GM18526 (cell line): Measurements from ENCODE around the gene TRAK1.

Experiments used
- POLR2A ChIP-seq: IDR thresholded peaks from 3 replicates; pipeline ENCODE4 v1.6.1; 2011; ENCODE audit not compliant: insufficient read length; ENCODE audit errors: extremely low read depth

The TRAK1 gene

DNA sequence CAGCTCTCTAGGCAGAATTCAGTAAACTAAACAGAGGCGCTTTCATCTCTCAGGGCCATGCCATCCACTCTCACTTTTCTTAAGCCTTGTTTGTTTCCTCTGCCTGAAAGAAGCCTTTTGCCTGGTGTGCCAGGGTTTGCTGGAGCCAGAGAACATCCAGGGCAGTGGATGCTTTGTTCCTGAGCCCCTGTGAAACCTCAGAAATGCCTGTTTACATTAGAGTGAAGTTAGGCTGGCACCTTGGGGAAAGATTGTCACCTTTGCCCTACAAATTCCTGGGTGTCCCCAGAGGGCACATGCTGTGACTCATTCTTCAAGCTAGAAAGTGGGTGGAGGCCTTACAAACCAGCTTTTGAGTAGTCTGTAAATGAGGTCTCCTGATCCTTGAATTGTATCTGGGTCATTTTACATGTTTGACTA lies 10.7 kb upstream of the TRAK1 start:
- TF ChIP-seq POLR2A: no peak

DNA sequence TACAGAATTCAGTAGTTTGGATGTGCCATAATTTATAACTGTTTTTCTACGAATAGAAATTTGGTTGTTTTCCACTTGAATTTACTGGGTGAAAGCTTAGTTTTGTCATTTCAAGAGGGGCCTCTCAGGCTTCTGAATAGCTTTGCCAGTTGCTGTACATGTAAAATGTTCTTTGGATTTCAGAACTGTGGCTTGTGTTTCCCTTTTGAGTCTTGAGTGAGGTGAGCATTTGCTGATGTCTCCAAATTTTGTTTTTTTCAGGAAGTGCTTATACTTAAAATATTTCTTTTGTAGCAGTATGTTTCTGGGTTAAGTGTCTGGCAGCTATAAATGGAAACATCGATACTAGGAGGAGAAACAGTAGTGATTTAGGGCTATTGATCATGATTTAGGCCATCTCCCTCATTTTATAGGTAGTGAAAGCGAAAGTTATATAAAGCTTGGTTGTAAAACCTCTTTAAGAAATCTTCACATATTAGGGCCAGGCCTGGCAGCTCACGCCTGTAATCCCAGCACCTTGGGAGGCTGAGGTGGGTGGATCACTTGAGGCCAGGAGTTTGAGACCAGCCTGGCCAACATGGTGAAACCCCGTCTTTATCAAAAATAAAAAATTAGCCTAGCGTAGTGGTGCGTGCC lies 9.2 kb upstream of the TRAK1 start:
- no peak for TF ChIP-seq POLR2A

DNA sequence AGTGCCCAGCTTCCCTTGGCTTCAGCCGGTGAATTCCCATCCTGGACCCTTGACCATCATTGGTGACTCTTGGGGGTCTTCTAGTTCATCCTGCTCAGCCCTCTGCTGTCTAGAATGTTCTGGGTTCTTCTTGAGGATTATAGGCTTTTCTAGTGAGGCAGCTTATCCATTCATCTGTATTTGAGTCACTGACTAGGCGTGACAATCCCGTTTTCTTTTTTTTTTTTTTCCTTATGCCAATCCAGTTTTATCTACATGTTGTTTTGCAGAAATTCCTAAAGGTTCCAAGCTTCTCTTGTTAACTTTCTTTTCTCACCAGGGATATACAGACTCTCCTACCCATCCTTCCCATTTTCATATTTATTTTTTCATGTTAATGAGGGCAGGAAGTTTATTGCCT lies 6.6 kb upstream of the TRAK1 start:
- no peak for TF ChIP-seq POLR2A

GRCh38 chr3:42085641-42086376 lies 5.3 kb upstream of the TRAK1 start:
- TF ChIP-seq POLR2A: no peak

GRCh38 chr3:42088803-42089530 lies 2.2 kb upstream of the TRAK1 start:
- TF ChIP-seq POLR2A: no peak

DNA sequence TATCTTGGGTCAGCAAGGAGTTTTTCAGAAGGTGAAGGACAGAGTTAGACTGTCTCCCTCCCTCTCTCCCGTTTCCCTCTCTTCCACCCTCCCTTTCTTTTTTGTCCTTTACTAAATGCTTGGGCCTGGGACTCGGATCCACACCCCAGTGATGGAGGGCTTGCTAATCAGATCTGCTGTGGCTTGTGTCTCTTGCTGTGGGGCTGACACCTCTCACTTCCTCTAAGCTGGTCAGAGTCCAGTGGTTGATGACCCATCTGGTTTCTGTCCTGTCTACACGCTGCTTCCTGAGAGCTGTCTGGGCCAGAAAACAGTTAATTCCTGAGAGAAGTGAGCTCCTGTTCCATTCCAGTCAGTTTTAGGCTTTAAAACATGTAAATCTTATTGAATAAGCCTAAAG lies 849 bp downstream of the TRAK1 start:
- no peak for TF ChIP-seq POLR2A

GRCh38 chr3:42094128-42094527 lies 3.0 kb downstream of the TRAK1 start:
- TF ChIP-seq POLR2A: no peak

DNA sequence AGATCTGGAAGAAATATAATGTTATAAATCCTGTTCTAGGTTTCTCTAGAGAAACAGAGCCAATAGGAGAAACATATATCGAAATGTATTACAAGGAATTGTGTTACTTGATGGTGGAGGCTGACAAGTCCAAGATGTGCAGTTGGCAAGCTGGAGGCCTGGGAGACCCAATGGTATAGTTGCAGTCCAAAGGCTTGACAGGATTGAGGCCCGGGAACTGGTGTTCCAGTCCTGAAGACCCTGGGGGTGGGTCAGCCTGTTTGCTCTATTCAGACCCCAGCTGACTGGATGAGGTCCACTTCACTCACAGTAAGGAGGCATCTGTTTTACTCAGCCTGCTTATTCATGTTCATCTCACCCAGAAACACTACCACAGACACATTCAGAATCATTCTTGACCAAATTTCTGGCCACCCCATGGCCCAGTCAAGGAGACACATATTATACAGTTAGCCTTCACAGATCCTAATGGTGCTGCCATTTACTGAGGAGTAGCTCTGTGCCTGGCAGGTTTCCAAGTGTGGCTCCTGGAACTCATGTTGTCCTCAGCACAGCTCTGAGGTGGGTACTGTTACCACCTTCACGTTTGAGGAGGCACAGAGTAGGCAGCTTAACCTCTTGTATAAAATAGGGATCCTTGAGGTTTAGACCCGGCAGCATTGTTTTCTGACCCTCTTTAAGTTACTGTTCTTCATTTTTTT lies 3.7 kb downstream of the TRAK1 start:
- TF ChIP-seq POLR2A: no peak

DNA sequence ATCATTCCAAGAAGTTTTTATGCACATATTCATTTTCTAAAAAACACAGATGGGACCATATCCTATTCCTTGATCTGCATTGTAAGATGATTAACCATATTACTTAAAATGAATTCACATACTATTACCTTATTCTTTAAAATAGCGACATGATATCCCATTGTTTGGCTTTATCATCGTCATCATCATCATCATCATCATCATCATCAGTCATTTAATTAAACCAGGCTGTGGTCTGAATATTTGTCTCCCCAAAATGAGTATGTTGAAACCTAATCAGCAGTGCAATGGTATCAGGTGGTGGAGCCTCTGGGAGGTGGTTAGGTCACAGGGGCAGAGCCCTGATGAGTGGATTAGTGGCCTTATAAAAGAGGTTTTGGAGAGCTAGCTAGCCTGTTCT lies 4.4 kb downstream of the TRAK1 start:
- no peak for TF ChIP-seq POLR2A

GRCh38 chr3:42096796-42097565 lies 5.8 kb downstream of the TRAK1 start:
- TF ChIP-seq POLR2A: no peak

DNA sequence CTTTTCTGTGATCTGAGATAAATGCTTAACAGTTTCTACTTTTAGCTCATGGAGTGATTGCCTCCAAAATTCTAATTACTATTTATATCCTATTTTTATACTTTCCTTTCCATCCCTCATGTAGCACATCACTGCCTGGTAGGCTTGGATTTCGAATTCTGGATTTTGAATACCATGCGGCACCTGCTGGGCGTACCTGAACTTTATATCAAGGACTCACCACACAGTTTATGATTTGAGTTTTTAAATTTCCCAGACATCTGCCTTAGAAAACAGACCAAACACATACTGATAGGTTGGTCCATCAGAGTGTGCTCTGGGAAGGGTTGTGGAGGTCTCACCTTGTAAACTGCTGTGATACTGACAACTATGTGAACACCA lies 6.4 kb downstream of the TRAK1 start:
- TF ChIP-seq POLR2A: no peak

GRCh38 chr3:42098171-42098570 lies 7.0 kb downstream of the TRAK1 start:
- TF ChIP-seq POLR2A: no peak

DNA sequence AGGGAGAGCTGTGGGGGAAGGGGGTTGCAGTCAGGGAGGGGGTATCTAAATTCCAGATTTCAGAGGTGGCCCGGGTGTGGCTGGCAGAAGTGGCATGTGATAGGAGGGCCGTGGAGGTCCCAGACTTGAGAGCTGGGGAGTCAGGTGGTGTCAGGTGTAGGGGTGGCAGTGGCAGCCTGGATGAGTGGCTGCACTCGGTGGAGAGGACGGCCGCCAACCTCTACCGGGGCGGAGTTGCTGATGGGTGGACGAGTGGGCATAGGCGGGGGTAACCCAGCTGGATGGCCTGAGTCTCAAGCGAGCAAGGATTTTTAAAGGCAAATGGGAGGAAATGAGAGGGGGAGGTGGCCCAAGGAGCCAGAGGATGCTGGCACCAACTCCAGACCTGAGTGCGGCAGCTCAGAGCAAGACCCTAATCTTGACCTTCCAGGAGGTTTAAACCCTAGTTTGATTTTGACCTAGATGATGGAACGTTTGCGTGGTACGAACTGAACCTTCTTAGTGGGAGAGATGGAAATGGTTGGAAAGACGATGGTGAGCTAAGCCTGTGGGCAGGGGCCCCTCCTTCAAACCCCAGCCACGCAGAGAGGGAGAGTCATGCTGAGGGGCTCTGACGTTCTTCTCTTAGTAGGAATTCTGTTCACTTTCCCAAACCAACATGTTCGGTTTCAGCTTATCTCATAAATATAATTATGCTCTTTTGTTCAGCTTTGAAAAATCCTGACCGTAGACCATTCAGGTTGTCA lies 8.0 kb downstream of the TRAK1 start:
- TF ChIP-seq POLR2A: no peak

GRCh38 chr3:42101048-42101447 lies 9.9 kb downstream of the TRAK1 start:
- no peak for TF ChIP-seq POLR2A
